ENCODE data around the gene LRRN3.

DNA sequence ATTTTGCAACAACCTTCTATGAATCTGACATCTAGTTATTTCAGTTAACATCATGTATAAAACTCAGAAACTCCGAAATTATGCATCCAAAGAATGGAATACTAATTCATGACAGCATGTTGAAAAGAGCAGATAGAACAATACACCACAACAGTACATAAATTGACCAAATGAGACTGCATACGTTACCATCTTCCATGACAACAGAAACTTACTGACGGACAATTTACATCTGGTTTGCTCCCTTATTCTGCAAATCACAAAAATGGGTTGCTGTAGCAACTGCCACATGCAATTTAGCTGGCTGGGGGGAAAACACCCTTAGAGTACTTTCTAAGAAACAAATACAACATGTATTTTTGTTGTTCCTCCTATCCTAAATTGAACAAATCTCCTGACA lies 14.3 kb downstream of the LRRN3 start:
- TF ChIP-seq, protein P1, sequence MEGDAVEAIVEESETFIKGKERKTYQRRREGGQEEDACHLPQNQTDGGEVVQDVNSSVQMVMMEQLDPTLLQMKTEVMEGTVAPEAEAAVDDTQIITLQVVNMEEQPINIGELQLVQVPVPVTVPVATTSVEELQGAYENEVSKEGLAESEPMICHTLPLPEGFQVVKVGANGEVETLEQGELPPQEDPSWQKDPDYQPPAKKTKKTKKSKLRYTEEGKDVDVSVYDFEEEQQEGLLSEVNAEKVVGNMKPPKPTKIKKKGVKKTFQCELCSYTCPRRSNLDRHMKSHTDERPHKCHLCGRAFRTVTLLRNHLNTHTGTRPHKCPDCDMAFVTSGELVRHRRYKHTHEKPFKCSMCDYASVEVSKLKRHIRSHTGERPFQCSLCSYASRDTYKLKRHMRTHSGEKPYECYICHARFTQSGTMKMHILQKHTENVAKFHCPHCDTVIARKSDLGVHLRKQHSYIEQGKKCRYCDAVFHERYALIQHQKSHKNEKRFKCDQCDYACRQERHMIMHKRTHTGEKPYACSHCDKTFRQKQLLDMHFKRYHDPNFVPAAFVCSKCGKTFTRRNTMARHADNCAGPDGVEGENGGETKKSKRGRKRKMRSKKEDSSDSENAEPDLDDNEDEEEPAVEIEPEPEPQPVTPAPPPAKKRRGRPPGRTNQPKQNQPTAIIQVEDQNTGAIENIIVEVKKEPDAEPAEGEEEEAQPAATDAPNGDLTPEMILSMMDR (conservative IDR thresholded peaks at IDR 0.05 in 1 of 2, IDR thresholded peaks at IDR 0.05 in 1 of 2; ENCODE audit: low read depth in 1 of 2, low read length in 2 of 2): no peak
- TF ChIP-seq EZH2 (IDR thresholded peaks at IDR 0.05; ENCODE audit: low read length, missing control alignments): no peak

Measured in fibroblast of lung (primary cell).